GM18519 (cell line): ENCODE data around the gene FAM114A2.

ENCODE experiments used
- ATAC-seq: cut with Tn5 transposase; IDR thresholded peaks from one replicate; pipeline ENCODE4 v1.9.1; 2021; ENCODE audit warnings: mild to moderate bottlenecking, moderate library complexity; ENCODE audit not compliant: unreplicated experiment, low FRiP score

Gene FAM114A2

DNA sequence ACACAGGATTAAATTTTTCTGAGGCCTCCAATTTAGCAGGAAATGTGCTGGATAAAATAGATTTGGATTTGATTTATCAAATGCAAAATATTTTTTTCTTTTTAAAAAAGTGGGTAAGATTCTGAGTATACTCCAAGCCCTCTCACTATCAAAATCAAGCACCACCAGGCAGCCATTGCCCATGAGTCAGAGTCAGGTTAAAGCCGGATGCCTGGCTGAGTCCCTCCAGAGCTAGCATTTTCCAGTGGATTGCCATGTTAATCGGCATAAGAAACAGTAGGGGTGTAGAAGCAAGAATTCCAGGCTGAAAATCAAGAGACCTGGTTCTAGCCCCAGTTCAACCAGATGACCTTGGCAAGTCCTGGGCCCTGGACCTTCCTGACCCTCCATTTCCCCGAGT is 85.3 kb downstream of the FAM114A2 start:
- no peak for ATAC-seq

- no peak for ATAC-seq
These were observed 85.8 kb downstream of the FAM114A2 start for GRCh38 chr5:153952893-153953292.

GRCh38 chr5:153952057-153952456 is 86.7 kb downstream of the FAM114A2 start:
- no peak for ATAC-seq

DNA sequence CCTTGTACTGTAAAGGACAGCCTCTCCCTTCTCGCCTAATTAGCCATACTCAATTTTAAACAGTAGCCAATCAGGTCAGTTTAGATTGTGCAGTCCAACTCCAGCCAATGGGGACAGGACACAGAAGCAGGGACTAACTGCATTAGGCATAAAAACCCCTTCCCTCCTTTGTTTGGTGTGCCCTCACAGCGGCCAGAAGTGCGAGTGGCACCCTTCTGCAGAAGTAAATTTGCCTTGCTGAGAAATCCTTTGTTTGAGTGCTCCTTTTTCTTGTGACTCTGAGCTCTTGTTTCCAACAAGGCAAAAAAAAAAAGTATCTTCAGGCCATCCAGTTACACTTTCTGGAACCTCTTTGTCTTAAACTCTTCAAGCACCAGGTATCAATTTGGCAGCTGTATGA is 97.4 kb downstream of the FAM114A2 start:
- ATAC-seq: no peak
